Mesenchymal stem cell (in vitro differentiated cells and primary cell): ENCODE results near the gene BEST3.
A peak's percentile ranks its signal among the peaks of the same experiment; 100 is the strongest.

Source experiments
- DNase-seq: peaks from one replicate; pipeline ENCODE4 v3.0.0-alpha.2; 2013
- H2AFZ ChIP-seq: one replicate; pipeline ENCODE4 v1.6.1; 2013; ENCODE audit warnings: low read depth, mild to moderate bottlenecking, control low read depth, inconsistent platforms, low read length, moderate library complexity
- H2AK5ac ChIP-seq: 2 replicates; pipeline ENCODE4 v1.6.1; 2013; ENCODE audit warnings: low read length, moderate library complexity, mild to moderate bottlenecking, inconsistent platforms; ENCODE audit not compliant: severe bottlenecking
- H2BK120ac ChIP-seq: one replicate; pipeline ENCODE4 v1.6.1; 2013; ENCODE audit warnings: low read depth, mild to moderate bottlenecking, inconsistent platforms, low read length, moderate library complexity
- H2BK12ac ChIP-seq, 2 experiments: one replicate each; pipeline ENCODE4 v1.6.1; 2013; ENCODE audit warnings: inconsistent platforms in 2 of 2, low read length in 2 of 2, mild to moderate bottlenecking in 2 of 2, moderate library complexity in 2 of 2, control low read depth in 1 of 2
- H2BK15ac ChIP-seq: one replicate; pipeline ENCODE4 v1.6.1; 2013; ENCODE audit warnings: mild to moderate bottlenecking, low read depth, inconsistent platforms; ENCODE audit not compliant: poor library complexity, severe bottlenecking
- H2BK5ac ChIP-seq: 2 replicates; pipeline ENCODE4 v1.6.1; 2013; ENCODE audit warnings: low read depth, mild to moderate bottlenecking, low read length, control low read depth, inconsistent platforms; ENCODE audit not compliant: poor library complexity, severe bottlenecking
- H3K14ac ChIP-seq, 2 experiments: one replicate each; pipeline ENCODE4 v1.6.1; 2013; ENCODE audit warnings: inconsistent platforms in 2 of 2, low read length in 2 of 2, control low read depth in 1 of 2, mild to moderate bottlenecking in 1 of 2, moderate library complexity in 1 of 2
- H3K18ac ChIP-seq, 2 experiments: one replicate each; pipeline ENCODE4 v1.6.1; 2013; ENCODE audit warnings: inconsistent platforms in 2 of 2, low read length in 2 of 2, control low read depth in 1 of 2, low read depth in 1 of 2, mild to moderate bottlenecking in 1 of 2
- H3K23ac ChIP-seq, 2 experiments: one replicate each; pipeline ENCODE4 v1.6.1; 2013; ENCODE audit warnings: inconsistent platforms in 2 of 2, low read length in 2 of 2, mild to moderate bottlenecking in 2 of 2, moderate library complexity in 2 of 2, control low read depth in 1 of 2
- H3K27ac ChIP-seq: 2 replicates; pipeline ENCODE4 v1.5.1; 2013; ENCODE audit warnings: mild to moderate bottlenecking, moderate library complexity, low read length, control low read depth, inconsistent platforms; ENCODE audit not compliant: poor library complexity, severe bottlenecking
- H3K27me3 ChIP-seq, 2 experiments: 2 replicates each; pipeline versions ENCODE4 v1.6.1 to v1.7.0; 2013; ENCODE audit warnings: low read length in 2 of 2, mild to moderate bottlenecking in 2 of 2, moderate library complexity in 2 of 2, control low read depth in 1 of 2, inconsistent platforms in 1 of 2; ENCODE audit not compliant: control insufficient read depth in 1 of 2, insufficient read depth in 1 of 2
- H3K36me3 ChIP-seq, 2 experiments: 2 replicates each; pipeline versions ENCODE4 v1.6.1 to v1.7.0; 2013; ENCODE audit warnings: low read length in 2 of 2, control low read depth in 1 of 2, inconsistent platforms in 1 of 2, low read depth in 1 of 2, mild to moderate bottlenecking in 1 of 2; ENCODE audit not compliant: insufficient read depth in 2 of 2, control insufficient read depth in 1 of 2
- H3K4ac ChIP-seq, 2 experiments: one replicate each; pipeline ENCODE4 v1.6.1; 2013; ENCODE audit warnings: inconsistent platforms in 2 of 2, low read length in 2 of 2, mild to moderate bottlenecking in 2 of 2, moderate library complexity in 2 of 2, control low read depth in 1 of 2, low read depth in 1 of 2
- H3K4me1 ChIP-seq: 2 replicates; pipeline ENCODE4 v1.6.1; 2013; ENCODE audit warnings: low read depth, low read length, control low read depth; ENCODE audit not compliant: control insufficient read depth, insufficient read depth
- H3K4me2 ChIP-seq: 2 replicates; pipeline ENCODE4 v1.6.1; 2013; ENCODE audit warnings: low read length, mild to moderate bottlenecking, inconsistent platforms; ENCODE audit not compliant: poor library complexity, severe bottlenecking
- H3K4me3 ChIP-seq, 2 experiments: 2 replicates each; pipeline versions ENCODE4 v1.5.1 to v1.7.0; 2013; ENCODE audit warnings: low read length in 2 of 2, mild to moderate bottlenecking in 2 of 2, control low read depth in 1 of 2, low read depth in 1 of 2; ENCODE audit not compliant: insufficient read depth in 1 of 2
- H3K79me1 ChIP-seq: replicated peaks from 2 replicates; pipeline ENCODE4 v1.6.1; 2013; ENCODE audit warnings: mild to moderate bottlenecking, control low read depth, low read length, inconsistent platforms; ENCODE audit not compliant: poor library complexity, severe bottlenecking
- H3K9ac ChIP-seq: 2 replicates; pipeline ENCODE4 v1.7.0; 2013; ENCODE audit warnings: mild to moderate bottlenecking, low read length, moderate library complexity
- H3K9me3 ChIP-seq: 2 replicates; pipeline ENCODE4 v1.7.0; 2013; ENCODE audit warnings: mild to moderate bottlenecking, low read length; ENCODE audit not compliant: control insufficient read depth
- H4K8ac ChIP-seq: one replicate; pipeline ENCODE4 v1.6.1; 2013; ENCODE audit warnings: inconsistent platforms, mild to moderate bottlenecking, low read length, moderate library complexity
- H4K91ac ChIP-seq: one replicate; pipeline ENCODE4 v1.6.1; 2013; ENCODE audit warnings: mild to moderate bottlenecking, low read length, inconsistent platforms
- WGBS: methylation state at CpG from one replicate; pipeline ENCODE4 v1.1.7; 2013; ENCODE audit warnings: mixed read lengths; 5-methylcytosine and 5-hydroxymethylcytosine counted together

Gene BEST3

DNA sequence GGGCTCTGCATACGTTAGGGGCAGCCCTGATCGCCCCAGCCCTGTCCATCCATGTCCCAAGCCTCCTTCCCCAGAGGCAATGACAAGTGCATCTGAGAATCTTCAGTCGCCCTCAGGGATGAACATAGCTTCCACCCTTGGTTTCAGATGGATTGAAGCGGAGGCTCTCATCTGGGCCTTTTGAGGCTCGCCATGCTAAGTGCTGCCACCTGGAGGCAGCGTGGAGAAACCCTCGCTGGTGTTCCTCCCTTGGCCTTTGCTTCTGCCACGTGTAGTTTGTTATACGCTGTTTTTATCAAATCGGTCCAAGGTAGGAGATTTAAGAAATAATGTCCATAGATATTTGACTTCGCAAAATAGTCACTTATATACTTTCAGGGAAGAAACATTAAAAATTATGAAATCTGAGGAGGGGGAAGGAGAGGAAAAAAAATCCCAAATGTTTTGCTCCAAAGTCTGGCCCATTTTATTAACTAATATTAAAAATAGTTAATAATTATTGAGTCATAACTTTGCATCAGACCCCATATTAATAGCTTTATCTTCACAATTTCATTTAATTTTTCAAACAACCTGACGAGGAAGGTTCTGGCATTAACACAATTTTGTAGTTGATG, 59.6 kb downstream of the BEST3 start:
- no peak overlapping the region for H2AK5ac ChIP-seq

DNA sequence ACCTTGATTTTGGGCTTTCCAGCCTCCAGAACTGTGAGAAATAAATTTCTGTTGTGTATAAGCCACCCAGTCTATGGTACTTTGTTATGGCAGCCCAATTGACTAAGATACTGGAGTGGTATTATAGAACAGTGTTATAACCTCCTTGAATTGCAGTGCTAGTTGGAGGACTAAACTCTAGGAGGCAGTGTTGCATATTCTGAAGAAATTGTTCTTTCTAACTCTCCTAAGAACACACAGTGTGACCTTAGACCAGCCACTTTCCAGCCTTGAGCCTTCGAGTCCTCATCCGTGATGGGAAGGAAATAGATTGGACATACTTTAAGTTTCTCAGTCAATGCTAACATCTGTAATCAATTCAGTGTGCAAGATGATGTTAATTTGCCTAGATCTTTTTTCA, 66.0 kb downstream of the BEST3 start:
- Histone ChIP-seq H3K18ac (no peak overlapping the region), H2AK5ac (no peak overlapping the region), H2BK5ac (no peak overlapping the region), H2BK15ac (no peak overlapping the region), H3K4me2 (no peak overlapping the region), H3K9ac (no peak overlapping the region), H3K27ac (no peak overlapping the region), H3K4me1 (no peaks in the 10 kb centered on the region), H3K79me1 (no peaks in the 10 kb centered on the region), H3K27me3 (no peaks in the 10 kb centered on the region), H3K4me3 (no peak overlapping the region), H3K23ac (no peak overlapping the region), H3K14ac (no peak overlapping the region), H3K36me3 (no peaks in the 10 kb centered on the region), H3K9me3 (no peaks in the 10 kb centered on the region), H3K4ac (no peak overlapping the region), H2BK120ac (no peak overlapping the region), H4K8ac (no peak overlapping the region), H2BK12ac (no peak overlapping the region), H2AFZ (no peak overlapping the region), H4K91ac (no peak overlapping the region)
- no peak for DNase-seq
- no CpG with 5 or more reads among the region's 2 CpGs for WGBS

More for the DNA sequence above, 59.6 kb downstream of the BEST3 start:
- no peak overlapping the region for H3K18ac ChIP-seq
- DNase-seq, result peak; percentile 69
- peak overlapping the region; percentile 31 for H3K9ac ChIP-seq
- no peaks in the 10 kb centered on the region for H3K36me3 ChIP-seq
- no peak overlapping the region for H2BK5ac ChIP-seq
- no peak overlapping the region for H3K27ac ChIP-seq
- H3K4ac ChIP-seq, result no peak overlapping the region
- H2BK12ac ChIP-seq, result no peak overlapping the region
- no peak overlapping the region for H3K4me2 ChIP-seq
- H4K91ac ChIP-seq, result no peak overlapping the region
- no peak overlapping the region for H2BK120ac ChIP-seq
- no peak overlapping the region for H3K4me3 ChIP-seq
- no peak overlapping the region for H2BK15ac ChIP-seq
- no peaks in the 10 kb centered on the region for H3K27me3 ChIP-seq
- H2AFZ ChIP-seq, result no peak overlapping the region
- no peak overlapping the region for H4K8ac ChIP-seq
- H3K9me3 ChIP-seq, result no peaks in the 10 kb centered on the region
- H3K14ac ChIP-seq, result no peak overlapping the region
- 34% methylated on average over 7 of the region's 12 CpGs for WGBS
- H3K79me1 ChIP-seq, result no peaks in the 10 kb centered on the region
- H3K4me1 ChIP-seq, result no peaks in the 10 kb centered on the region
- no peak overlapping the region for H3K23ac ChIP-seq

DNA sequence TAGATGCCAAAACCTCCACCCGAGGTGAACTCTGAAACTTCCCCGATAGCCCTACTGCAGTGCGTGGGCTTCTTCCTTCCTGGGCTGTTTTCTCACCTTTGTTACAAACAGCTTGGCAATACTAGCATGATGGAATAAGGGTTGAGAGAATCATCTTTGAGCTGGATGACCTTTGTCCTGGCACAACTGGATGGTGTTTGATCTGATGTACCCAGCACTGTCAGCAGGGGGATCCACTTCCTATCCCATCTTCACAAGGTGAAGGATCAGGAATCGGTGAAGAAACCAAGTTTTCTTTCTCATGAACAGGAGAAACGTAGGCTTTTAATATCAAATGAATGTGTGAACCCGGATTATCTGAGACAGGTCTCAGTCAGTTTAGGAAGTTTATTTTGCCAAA, 68.9 kb downstream of the BEST3 start:
- Histone ChIP-seq H3K23ac (no peak overlapping the region), H3K4ac (no peak overlapping the region), H2AK5ac (no peak overlapping the region), H3K4me2 (no peak overlapping the region), H2BK5ac (no peak overlapping the region), H3K36me3 (no peaks in the 10 kb centered on the region), H3K18ac (no peak overlapping the region), H3K9me3 (no peaks in the 10 kb centered on the region), H2BK12ac (no peak overlapping the region), H3K14ac (no peak overlapping the region), H2BK15ac (no peak overlapping the region), H3K4me3 (no peak overlapping the region), H4K91ac (no peak overlapping the region), H3K79me1 (no peaks in the 10 kb centered on the region), H2BK120ac (no peak overlapping the region), H3K27ac (no peak overlapping the region), H3K4me1 (no peaks in the 10 kb centered on the region), H3K27me3 (peaks cover 0 to 4% of the 10 kb centered on the region in 2 experiments), H4K8ac (no peak overlapping the region), H3K9ac (no peak overlapping the region), H2AFZ (no peak overlapping the region)
- WGBS, result 86% methylated on average over 5 of the region's 6 CpGs
- DNase-seq, result peak; percentile 5

DNA sequence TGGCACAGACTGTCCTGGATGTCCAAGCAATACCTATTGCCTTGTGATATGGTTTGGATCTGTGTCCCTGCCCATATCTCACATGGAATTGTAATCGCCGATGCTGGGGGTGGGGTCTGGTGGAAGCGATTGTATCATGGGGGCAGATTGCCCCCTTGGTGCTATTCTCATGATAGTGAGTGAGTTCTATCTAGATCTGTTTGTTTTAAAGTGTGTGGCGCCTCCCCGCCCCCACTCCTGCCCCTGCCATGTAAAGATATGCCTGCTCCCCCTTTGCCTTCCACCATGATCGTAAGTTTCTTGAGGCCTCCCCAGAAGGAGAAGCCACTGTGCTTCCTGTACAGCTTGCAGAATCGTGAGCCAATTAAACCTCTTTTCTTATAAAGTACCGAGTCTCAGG, 71.6 kb downstream of the BEST3 start:
- no peak overlapping the region for H3K4ac ChIP-seq
- H3K36me3 ChIP-seq, result no peaks in the 10 kb centered on the region
- H3K4me2 ChIP-seq, result no peak overlapping the region
- H2AK5ac ChIP-seq, result no peak overlapping the region
- no peak overlapping the region for H3K9ac ChIP-seq
- no peak overlapping the region for H3K14ac ChIP-seq
- WGBS, result 70% methylated on average over 5 of the region's 8 CpGs
- no peak overlapping the region for H4K8ac ChIP-seq
- H2BK12ac ChIP-seq, result no peak overlapping the region
- no peak overlapping the region for H3K4me3 ChIP-seq
- no peaks in the 10 kb centered on the region for H3K9me3 ChIP-seq
- H3K18ac ChIP-seq, result no peak overlapping the region
- peaks cover 2% of the 10 kb centered on the region for H3K4me1 ChIP-seq
- H3K27me3 ChIP-seq, result peaks cover 0 to 4% of the 10 kb centered on the region in 2 experiments
- no peak overlapping the region for H4K91ac ChIP-seq
- H3K23ac ChIP-seq, result no peak overlapping the region
- no peak for DNase-seq
- H2BK5ac ChIP-seq, result no peak overlapping the region
- H3K27ac ChIP-seq, result no peak overlapping the region
- no peak overlapping the region for H2BK120ac ChIP-seq
- no peak overlapping the region for H2AFZ ChIP-seq
- H2BK15ac ChIP-seq, result no peak overlapping the region
- no peaks in the 10 kb centered on the region for H3K79me1 ChIP-seq
